ENCODE measurements around the gene NANS.
"Not testable (repeated sequence)": the region's sequence is repeated elsewhere in the genome, so short reads cannot be mapped to it uniquely, and the experiment has no call there.

The NANS gene, protein sequence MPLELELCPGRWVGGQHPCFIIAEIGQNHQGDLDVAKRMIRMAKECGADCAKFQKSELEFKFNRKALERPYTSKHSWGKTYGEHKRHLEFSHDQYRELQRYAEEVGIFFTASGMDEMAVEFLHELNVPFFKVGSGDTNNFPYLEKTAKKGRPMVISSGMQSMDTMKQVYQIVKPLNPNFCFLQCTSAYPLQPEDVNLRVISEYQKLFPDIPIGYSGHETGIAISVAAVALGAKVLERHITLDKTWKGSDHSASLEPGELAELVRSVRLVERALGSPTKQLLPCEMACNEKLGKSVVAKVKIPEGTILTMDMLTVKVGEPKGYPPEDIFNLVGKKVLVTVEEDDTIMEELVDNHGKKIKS

DNA sequence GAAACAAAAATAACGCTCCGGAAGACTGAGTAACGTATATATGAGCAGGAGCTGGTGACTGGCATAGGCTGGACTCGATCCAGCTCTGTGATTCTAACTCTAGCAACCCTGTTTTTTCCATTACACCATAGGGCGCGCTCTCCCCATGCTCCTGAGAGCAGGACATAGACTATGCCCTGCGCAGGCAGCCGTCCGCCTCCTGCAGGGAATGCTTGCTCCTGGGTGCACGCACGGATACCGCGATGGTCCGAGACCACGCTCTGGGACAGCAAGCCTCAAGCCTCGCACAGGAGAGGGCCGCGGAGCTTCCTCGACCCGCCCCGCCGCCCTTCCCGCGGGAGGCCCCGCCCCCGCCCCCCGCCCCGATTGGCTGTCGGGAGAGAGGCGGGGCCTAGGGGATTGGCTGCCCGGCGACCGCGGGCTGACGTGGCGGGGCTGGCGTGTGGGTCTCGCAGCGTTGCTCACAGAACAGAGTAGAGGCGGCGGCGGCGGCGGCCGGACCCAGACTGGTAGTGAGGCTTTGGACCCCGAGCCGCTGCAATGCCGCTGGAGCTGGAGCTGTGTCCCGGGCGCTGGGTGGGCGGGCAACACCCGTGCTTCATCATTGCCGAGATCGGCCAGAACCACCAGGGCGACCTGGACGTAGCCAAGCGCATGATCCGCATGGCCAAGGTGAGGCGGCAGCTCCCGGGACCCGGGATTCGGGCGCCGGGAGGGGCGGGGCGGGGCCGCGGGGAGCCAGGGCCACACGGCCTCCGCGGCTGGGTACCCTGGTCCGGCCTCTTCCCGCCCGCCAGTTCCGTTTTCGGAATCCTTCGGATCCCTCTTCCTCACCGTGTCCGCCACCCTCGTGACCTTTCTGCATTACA lies at the start of gene NANS:
TSS of gene NANS (plus strand) at position 464 of the 869 bp plus-strand sequence. CDS start at position 541, 77 bp downstream.
- TF ChIP-seq ZNF274 (IDR thresholded peaks at IDR 0.05; ENCODE audit: low read depth, low read length), result no peak
- peak within 1 kb of the TSS; percentile 87 for H3K4me3 ChIP-seq (ENCODE audit: low read length)

DNA sequence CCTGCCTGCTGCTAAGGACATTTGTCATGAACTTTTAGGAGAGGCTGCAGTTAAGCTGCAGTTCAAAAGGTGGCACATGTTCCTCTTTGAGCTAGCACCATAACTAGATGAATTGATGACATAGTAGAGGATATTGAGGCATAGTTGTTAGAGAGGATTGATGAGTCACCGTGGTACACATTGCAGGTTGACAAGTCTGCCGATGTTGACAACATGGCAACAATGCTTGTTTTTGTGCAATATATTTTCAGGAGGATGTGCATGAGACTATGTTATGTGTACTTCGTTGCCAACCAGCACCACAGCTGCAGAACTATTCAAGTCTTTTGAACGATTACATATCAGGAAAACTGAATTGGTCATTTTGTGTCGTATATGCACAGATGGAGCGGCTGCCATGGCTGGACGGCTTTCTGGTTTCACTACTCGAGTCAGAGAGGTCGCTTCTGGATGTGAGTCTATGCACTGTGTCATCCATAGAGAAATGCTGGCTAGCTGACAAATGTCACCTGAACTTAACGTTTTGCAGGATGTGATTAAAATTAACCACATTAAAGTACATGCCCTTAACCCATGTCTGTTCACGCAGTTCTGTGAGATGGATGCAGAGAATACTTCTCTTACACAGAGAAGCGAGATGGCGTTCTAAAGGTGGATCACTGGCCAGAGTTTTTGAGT lies 49.1 kb upstream of the NANS start:
- no peak for TF ChIP-seq ZNF274 (IDR thresholded peaks at IDR 0.05; ENCODE audit: low read depth, low read length)
- no peak overlapping the region for H3K4me3 ChIP-seq (ENCODE audit: low read length)

DNA sequence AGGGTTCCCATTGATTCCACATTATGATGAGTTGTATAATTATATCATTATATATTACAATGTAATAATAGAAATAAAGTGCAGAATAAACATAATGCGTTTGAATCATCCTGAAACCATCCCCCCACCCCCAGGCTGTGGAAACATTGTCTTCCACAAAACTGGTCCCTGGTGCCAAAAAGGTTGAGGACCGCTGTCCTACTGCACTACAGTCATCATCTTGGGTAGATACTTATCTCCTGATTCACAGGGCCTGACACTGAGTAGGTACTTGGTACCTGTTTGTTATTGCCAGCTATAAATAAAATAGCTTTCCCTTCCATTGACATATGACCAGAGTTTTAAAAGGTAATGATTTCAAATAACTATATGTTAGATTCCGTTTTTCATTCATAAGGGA lies 47.8 kb upstream of the NANS start:
- no peak overlapping the region for H3K4me3 ChIP-seq (ENCODE audit: low read length)
- no peak for TF ChIP-seq ZNF274 (IDR thresholded peaks at IDR 0.05; ENCODE audit: low read depth, low read length)

DNA sequence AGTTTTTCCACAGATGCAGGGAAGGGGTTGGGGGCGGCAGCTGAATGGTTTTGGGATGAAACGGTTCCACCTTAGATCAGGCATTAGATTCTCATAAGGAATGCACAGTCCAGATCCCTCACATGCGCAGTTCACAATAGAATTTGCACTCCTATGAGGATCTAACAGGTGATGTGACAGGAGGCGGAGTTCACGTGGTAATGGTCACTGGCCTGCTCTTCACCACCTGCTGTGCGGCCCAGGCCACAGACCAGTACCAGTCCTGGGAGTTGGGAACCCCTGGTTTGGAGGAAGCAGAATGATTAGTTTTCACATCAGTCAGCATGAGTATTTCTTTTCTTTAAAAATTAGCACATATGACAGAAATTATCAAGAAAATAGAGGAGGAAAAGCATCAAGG lies 47.1 kb upstream of the NANS start:
- no peak overlapping the region for H3K4me3 ChIP-seq (ENCODE audit: low read length)
- TF ChIP-seq ZNF274 (IDR thresholded peaks at IDR 0.05; ENCODE audit: low read depth, low read length), result no peak

- no peak for TF ChIP-seq ZNF274 (IDR thresholded peaks at IDR 0.05; ENCODE audit: low read depth, low read length)
- no peak overlapping the region for H3K4me3 ChIP-seq (ENCODE audit: low read length)
Observed at GRCh38 chr9:98009936-98010335, 46.6 kb upstream of the NANS start.

DNA sequence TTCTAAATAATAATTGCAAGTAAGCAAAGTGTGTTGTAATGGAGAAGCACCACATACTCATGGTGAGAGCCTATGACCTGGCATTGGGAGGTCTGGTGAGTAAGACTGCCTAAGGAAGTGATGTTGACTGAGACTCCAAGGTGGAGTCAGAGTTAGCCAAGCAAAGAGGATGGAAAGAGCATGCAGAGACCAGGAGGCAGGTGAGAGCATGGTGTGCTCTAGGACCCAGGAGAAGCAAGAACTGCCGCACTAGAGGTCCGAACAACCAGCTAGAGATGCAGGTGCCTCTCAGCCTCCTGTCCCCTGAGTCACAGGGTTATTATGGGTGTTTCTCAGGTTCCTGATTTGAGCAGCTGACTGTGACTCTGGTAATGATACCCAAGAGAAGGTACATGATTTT lies 46.1 kb upstream of the NANS start:
- no peak overlapping the region for H3K4me3 ChIP-seq (ENCODE audit: low read length)
- no peak for TF ChIP-seq ZNF274 (IDR thresholded peaks at IDR 0.05; ENCODE audit: low read depth, low read length)

- TF ChIP-seq ZNF274 (IDR thresholded peaks at IDR 0.05; ENCODE audit: low read depth, low read length), result no peak
Observed at GRCh38 chr9:98011122-98011521, 45.4 kb upstream of the NANS start.

GRCh38 chr9:98016137-98016680 lies 40.3 kb upstream of the NANS start:
- no peak for TF ChIP-seq ZNF274 (IDR thresholded peaks at IDR 0.05; ENCODE audit: low read depth, low read length)
- no peak overlapping the region for H3K4me3 ChIP-seq (ENCODE audit: low read length)

More at GRCh38 chr9:98011122-98011521, 45.4 kb upstream of the NANS start:
- H3K4me3 ChIP-seq (ENCODE audit: low read length), result no peak overlapping the region

- no peak for TF ChIP-seq ZNF274 (IDR thresholded peaks at IDR 0.05; ENCODE audit: low read depth, low read length)
- H3K4me3 ChIP-seq (ENCODE audit: low read length), result no peak overlapping the region
Observed at GRCh38 chr9:98017306-98017705, 39.2 kb upstream of the NANS start.

GRCh38 chr9:98018347-98018746 lies 38.2 kb upstream of the NANS start:
- TF ChIP-seq ZNF274 (IDR thresholded peaks at IDR 0.05; ENCODE audit: low read depth, low read length), result no peak
- no peak overlapping the region for H3K4me3 ChIP-seq (ENCODE audit: low read length)

- TF ChIP-seq ZNF274 (IDR thresholded peaks at IDR 0.05; ENCODE audit: low read depth, low read length), result no peak
- no peak overlapping the region for H3K4me3 ChIP-seq (ENCODE audit: low read length)
Observed at GRCh38 chr9:98019098-98019497, 37.4 kb upstream of the NANS start.

- not testable (repeated sequence) for H3K4me3 ChIP-seq (ENCODE audit: low read length)
Observed at GRCh38 chr9:98019869-98020268, 36.7 kb upstream of the NANS start.

- H3K4me3 ChIP-seq (ENCODE audit: low read length), result no peak overlapping the region
- TF ChIP-seq ZNF274 (IDR thresholded peaks at IDR 0.05; ENCODE audit: low read depth, low read length), result no peak
Observed at GRCh38 chr9:98020476-98021145, 35.9 kb upstream of the NANS start.

Measured in GM08714 (cell line).